HG03521 (cell line): Measurements from ENCODE around the gene PTPN23.

Experiments
- ATAC-seq: cut with Tn5 transposase; IDR thresholded peaks from one replicate; pipeline ENCODE4 v1.9.1; 2021; ENCODE audit warnings: mild to moderate bottlenecking, moderate library complexity; ENCODE audit not compliant: unreplicated experiment

Gene PTPN23

DNA sequence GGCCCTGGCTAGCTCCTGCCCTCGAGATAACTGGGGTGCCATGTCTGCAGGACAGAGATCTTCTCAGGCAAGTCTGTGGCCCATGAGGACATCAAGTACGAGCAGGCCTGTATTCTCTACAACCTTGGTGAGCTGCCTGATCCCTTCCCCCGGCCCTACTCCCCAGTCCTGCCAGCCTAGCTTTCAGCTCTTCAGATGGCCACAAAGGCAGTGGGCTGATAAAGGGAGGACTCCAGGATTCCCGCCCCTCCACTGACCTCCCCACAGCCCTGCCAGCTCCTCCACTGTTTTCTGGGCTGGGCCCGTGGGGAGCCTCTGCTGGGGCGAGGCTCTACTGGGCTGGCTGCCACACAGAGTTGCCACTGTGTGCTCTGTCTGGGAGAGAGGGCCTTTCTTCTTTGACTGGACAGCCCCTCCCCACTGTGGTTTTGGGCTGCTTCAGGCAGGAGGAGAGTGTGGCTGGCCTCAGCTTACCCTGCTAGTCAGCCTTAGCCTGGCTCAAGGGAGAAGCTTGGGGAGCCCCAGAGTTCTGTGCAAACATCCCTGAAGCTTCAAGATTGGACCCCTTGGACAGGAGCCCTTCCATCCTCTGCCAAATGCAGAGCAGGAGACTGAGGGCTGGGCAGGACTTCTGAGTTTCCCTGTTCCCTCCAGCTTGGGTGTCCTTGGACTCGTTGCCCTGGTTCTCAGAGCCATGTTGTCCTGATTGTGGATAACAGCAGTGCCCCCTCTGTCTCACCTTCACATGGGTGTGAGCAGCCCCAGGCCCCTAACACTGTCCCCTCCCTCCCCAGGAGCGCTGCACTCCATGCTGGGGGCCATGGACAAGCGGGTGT, 24.4 kb downstream of the PTPN23 start:
- ATAC-seq, result no peak

DNA sequence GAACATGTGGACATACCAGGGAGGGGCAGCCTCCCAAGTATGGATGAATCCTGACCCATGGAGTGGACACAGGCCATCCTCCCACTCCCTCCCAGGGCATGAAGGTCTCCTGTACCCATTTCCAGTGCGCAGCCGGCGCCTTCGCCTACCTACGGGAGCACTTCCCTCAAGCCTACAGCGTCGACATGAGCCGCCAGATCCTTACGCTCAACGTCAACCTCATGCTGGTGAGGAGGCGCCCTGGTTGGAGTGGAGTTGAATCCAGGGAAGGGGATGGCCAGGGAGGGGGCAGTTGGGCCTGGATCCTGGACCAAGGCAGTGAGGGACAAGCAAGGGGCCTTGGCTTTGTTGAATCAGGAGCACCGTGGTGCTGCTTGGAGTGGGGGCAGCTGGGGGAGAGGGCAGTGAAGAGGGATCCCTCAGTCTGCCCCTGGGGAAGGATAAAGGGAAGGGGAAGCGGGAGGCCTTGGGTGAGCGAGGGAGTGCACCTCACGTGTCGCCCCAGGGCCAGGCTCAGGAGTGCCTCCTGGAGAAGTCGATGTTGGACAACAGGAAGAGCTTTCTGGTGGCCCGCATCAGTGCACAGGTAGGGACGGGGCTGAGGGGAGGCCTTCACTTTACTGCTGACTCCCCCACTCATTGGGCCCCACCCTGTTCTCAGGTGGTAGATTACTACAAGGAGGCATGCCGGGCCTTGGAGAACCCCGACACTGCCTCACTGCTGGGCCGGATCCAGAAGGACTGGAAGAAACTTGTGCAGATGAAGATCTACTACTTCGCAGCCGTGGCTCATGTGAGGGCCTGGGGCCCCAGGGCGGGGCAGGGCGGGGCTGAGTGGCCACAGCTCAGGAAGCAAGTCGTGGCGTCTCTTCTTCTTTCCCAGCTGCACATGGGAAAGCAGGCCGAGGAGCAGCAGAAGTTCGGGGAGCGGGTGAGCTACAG, 25.3 kb downstream of the PTPN23 start:
- ATAC-seq, result no peak

DNA sequence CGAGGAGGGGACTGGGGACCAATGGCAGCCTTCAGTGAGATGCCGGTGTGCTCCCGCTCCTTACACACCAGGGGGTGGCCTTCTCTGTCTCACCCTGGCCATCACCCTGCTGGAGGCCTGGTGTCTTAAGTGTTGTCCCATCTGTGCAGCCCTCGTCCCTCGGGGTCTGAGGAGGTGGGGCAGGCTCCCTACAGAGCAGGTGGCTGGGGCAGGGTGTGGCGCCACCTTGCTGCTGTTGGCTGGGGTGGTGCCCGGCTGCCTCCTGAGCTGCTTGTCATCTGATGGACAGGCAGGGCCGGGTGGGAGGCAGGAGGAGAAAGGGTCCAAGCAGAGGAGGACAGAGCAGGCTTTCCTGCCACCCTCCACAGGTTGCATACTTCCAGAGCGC, 25.9 kb downstream of the PTPN23 start:
- ATAC-seq, result no peak

DNA sequence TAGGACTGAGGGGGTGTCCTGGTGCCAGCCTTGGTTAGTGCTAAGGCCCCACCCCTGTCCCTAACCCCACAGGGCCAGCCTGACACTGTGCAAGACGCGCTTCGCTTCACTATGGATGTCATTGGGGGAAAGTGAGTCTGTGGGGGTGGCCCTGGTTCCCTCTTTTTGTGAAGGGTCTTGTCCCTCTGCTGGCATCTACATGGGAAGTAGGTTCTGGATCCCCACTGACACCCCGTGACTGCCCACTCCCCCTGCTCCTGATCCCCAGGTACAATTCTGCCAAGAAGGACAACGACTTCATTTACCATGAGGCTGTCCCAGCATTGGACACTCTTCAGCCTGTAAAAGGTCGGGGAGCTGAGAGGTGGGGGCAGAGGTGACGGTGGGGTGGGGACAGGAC, 26.4 kb downstream of the PTPN23 start:
- no peak for ATAC-seq

DNA sequence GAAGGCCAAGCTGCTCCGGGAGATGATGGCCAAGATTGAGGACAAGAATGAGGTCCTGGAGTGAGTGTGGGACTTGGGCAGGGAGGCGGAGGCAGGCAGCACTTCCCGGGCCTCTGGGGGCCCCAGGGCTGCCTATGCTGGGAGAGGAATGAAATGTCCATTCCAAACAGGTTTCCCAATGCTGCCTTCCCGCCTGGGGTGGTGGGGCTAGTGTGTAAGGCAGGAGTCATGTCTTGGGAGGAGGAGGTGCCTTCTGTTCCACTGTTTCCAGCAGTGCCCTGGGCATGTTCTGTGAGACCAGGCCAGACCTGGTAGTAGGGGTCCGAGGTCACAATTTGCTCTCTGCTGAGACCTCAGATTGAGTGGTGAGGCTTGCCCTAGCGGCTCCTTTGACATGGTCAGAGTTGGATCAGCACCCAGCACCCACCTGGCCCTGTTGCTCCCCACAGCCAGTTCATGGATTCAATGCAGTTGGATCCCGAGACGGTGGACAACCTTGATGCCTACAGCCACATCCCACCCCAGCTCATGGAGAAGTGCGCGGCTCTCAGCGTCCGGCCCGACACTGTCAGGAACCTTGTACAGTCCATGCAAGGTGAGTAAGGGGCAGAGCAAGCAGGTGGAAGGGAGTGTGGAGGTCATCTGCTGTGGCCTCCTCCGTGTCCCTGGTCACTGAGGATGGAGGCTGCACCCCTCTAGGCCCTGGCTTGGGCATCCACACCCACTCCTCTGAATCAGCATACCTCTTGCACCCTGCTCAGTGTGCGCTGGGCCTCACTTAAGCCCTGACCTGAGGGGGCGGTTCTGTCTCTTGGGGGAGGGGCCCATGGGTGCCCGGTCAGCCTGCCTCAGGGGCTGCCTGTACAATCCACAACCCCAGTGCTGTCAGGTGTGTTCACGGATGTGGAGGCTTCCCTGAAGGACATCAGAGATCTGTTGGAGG, 27.3 kb downstream of the PTPN23 start:
- no peak for ATAC-seq

DNA sequence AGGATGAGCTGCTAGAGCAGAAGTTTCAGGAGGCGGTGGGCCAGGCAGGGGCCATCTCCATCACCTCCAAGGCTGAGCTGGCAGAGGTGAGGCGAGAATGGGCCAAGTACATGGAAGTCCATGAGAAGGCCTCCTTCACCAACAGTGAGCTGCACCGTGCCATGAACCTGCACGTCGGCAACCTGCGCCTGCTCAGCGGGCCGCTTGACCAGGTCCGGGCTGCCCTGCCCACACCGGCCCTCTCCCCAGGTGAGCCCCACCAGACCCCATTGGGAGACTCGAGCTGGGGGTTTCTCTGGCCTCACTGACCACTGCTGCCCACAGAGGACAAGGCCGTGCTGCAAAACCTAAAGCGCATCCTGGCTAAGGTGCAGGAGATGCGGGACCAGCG, 28.0 kb downstream of the PTPN23 start:
- no peak for ATAC-seq

DNA sequence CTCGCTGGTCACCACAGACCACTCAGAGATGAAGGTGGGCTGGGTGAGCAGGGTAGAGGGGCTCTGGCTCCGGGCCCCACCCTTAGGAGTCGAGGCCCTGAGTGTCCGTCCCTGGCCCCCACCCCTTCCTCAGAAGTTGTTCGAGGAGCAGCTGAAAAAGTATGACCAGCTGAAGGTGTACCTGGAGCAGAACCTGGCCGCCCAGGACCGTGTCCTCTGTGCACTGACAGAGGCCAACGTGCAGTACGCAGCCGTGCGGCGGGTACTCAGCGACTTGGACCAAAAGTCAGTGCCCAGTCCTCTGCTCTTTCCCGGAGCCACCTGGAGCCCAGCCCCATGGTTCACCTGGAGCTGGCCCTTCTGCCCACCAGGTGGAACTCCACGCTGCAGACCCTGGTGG, 28.5 kb downstream of the PTPN23 start:
- no peak for ATAC-seq

DNA sequence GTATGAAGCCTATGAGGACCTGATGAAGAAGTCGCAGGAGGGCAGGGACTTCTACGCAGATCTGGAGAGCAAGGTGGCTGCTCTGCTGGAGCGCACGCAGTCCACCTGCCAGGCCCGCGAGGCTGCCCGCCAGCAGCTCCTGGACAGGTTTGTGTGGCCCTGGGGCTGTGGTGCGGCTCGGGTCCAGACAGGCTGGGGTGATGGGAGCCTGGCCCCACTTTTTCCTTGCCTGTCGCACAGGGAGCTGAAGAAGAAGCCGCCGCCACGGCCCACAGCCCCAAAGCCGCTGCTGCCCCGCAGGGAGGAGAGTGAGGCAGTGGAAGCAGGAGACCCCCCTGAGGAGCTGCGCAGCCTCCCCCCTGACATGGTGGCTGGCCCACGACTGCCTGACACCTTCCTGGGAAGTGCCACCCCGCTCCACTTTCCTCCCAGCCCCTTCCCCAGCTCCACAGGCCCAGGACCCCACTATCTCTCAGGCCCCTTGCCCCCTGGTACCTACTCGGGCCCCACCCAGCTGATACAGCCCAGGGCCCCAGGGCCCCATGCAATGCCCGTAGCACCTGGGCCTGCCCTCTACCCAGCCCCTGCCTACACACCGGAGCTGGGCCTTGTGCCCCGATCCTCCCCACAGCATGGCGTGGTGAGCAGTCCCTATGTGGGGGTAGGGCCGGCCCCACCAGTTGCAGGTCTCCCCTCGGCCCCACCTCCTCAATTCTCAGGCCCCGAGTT, 29.0 kb downstream of the PTPN23 start:
- ATAC-seq, result no peak

DNA sequence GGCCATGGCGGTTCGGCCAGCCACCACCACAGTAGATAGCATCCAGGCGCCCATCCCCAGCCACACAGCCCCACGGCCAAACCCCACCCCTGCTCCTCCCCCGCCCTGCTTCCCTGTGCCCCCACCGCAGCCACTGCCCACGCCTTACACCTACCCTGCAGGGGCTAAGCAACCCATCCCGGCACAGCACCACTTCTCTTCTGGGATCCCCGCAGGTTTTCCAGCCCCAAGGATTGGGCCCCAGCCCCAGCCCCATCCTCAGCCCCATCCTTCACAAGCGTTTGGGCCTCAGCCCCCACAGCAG, 29.5 kb downstream of the PTPN23 start:
- no peak for ATAC-seq

DNA sequence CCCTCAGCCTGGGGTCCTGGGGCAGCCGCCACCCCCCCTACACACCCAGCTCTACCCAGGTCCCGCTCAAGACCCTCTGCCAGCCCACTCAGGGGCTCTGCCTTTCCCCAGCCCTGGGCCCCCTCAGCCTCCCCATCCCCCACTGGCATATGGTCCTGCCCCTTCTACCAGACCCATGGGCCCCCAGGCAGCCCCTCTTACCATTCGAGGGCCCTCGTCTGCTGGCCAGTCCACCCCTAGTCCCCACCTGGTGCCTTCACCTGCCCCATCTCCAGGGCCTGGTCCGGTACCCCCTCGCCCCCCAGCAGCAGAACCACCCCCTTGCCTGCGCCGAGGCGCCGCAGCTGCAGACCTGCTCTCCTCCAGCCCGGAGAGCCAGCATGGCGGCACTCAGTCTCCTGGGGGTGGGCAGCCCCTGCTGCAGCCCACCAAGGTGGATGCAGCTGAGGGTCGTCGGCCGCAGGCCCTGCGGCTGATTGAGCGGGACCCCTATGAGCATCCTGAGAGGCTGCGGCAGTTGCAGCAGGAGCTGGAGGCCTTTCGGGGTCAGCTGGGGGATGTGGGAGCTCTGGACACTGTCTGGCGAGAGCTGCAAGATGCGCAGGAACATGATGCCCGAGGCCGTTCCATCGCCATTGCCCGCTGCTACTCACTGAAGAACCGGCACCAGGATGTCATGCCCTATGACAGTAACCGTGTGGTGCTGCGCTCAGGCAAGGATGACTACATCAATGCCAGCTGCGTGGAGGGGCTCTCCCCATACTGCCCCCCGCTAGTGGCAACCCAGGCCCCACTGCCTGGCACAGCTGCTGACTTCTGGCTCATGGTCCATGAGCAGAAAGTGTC, 30.2 kb downstream of the PTPN23 start:
- no peak for ATAC-seq

DNA sequence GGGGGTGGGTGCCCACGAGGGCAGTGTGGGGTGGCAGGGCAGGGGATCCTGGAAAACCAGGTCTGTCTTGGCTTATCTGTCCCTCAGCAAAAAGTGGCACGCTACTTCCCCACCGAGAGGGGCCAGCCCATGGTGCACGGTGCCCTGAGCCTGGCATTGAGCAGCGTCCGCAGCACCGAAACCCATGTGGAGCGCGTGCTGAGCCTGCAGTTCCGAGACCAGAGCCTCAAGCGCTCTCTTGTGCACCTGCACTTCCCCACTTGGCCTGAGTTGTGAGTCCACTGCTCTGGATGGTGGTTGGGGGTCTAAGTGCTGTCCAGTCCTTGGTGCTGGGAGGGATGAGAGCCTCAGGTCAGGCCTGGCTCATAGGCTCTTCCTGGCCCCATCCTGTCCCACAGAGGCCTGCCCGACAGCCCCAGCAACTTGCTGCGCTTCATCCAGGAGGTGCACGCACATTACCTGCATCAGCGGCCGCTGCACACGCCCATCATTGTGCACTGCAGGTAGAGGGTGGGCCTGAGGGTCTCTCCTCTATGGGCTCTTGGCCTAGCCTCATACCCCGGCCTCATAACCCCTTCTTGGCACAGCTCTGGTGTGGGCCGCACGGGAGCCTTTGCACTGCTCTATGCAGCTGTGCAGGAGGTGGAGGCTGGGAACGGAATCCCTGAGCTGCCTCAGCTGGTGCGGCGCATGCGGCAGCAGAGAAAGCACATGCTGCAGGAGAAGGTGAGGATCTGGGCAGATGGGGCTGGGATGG, 31.1 kb downstream of the PTPN23 start:
- ATAC-seq, result no peak

DNA sequence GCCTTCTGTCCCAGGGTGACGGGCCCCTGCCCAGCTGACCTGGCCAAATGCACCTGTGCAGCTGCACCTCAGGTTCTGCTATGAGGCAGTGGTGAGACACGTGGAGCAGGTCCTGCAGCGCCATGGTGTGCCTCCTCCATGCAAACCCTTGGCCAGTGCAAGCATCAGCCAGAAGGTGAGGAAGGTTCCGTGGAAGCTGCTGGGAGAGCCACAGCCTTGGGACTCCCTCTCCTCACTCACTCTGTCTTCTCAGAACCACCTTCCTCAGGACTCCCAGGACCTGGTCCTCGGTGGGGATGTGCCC, 31.6 kb downstream of the PTPN23 start:
- no peak for ATAC-seq

DNA sequence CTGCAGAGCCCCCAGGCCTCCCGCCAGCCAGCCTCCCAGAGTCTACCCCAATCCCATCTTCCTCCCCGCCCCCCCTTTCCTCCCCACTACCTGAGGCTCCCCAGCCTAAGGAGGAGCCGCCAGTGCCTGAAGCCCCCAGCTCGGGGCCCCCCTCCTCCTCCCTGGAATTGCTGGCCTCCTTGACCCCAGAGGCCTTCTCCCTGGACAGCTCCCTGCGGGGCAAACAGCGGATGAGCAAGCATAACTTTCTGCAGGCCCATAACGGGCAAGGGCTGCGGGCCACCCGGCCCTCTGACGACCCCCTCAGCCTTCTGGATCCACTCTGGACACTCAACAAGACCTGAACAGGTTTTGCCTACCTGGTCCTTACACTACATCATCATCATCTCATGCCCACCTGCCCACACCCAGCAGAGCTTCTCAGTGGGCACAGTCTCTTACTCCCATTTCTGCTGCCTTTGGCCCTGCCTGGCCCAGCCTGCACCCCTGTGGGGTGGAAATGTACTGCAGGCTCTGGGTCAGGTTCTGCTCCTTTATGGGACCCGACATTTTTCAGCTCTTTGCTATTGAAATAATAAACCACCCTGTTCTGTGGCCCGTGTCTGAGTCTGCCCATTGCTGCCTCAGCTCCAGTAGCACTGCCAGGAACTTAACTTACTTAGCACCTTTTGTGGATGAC, 32.2 kb downstream of the PTPN23 start:
- no peak for ATAC-seq

DNA sequence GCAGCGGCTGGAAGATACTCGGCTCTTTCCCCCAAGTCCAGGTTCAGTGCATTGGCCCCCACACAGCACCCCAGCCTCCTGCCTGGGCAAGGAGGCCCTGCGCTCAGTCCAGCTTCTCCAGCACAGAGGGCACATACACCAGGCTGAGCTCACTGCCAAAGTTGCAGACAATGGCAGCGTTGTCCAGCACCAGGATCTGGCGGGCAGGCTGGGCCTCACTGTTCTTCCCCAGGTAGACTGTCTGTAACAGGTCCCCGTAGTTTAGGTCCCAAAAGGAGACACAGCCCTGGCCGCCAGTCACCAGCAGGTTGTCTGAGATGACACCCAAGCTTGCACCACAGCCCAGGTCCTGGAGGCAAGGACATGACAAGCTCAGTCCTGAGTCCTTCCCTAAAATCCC, 32.9 kb downstream of the PTPN23 start:
- ATAC-seq, result no peak

DNA sequence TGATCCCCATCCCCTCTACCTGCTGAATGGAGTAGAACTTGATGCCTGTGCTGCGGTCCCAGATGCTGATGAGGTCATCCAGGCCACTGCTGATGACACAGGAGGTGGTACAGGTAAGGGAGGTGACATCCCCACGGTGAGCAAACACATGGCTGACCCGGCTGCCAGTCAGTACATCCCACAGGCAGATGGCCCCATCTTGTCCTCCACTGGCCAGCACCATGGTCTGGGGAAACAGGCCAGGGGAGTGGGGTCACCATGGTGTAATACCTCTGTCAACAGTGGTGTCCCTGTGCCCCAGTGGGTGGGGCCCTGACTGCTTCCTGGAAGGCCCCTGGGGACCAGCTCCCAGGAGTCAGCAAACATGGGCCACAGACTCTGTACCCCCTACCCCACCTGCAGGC, 33.3 kb downstream of the PTPN23 start:
- ATAC-seq, result no peak

DNA sequence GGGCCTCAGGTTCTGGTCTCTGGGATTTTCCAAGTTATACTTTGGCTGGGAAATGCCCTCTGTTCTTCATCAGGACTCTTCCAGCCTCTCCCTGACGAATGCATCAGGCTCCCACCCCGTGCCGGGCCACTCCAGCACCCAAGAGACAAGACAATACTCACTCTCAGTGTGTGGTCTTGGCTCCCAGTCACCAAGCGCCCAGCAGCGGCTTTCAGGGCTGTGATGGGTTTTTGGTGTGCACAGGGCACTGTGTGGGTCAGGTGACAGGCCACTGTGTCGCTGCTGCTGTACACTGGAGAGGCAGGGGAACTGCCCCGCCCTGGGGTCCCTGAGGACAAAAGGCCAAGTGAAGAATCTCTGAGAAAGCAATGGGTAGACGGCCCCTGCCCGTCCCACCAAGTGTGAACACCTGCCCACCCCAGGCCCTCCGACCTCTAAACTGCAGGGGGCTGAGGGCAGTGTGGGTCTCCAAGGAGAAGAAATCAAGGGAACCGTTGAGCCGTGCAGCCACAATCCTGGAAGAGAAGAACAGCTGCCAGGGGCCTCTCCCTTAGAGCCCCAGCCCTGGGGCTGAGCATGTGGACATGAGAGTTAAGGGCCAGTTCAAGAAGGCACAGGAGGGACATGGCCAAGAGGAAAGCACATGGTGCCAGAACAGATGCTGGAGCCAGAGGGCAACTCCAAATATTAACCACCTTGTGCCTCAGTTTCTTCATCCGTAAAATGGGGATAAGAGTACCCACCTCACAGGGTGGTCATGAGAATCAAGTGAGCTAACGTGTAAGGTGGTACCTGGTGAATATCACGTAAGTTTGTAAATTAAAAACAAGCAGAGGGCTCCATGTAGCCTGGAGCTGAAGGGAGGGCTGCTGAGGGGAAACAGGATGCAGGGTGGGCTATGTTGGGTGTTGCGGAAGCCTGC, 34.1 kb downstream of the PTPN23 start:
- no peak for ATAC-seq

DNA sequence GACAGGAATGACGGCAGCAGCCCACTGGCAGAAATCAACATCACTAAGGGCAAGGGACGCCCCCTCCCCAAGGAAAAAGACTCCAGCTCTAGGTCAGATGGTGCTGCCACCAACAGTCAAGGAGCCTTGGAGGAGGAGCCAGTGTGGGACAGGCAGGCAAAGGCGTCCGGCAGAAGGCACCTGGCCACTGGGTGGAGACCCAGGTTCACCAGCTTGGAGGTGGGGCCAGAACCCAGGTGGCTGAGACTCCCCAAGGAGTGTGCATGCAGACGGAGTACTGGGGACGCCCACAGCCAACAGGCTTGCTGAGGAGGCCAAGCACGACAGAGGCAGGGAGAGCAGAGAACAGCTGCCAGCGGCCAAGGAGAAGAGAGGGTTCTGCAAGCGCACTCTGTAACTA, 35.2 kb downstream of the PTPN23 start:
- ATAC-seq, result no peak
